WTC11 (cell line): ENCODE data around the gene NDUFS1. TPM values are rescaled to one million over a fixed set of nuclear protein-coding genes. Genes with fewer than 3 reads are reported as not detected.
"Not testable (repeated sequence)": the region's sequence is repeated elsewhere in the genome, so short reads cannot be mapped to it uniquely, and the experiment has no call there.

Source experiments
- ATAC-seq: fragments of 200-7000 bp; cut with Tn5 transposase; 2 replicates; pipeline ENCODE4 v1.10.0; 2021; ENCODE audit warnings: mild to moderate bottlenecking, moderate library complexity
- CTCF ChIA-PET: fragments of 300-600 bp; sonication (Branson Sonifier 250); formaldehyde crosslinking; loops from one replicate; lab custom pipeline; 2021; ENCODE audit warnings: antibody characterized with exemption; lab: Charles Lee
- POLR2A ChIA-PET: fragments of 350-600 bp; sonication (Branson Sonifier 250); formaldehyde crosslinking; loops from one replicate; lab custom pipeline; 2021; ENCODE audit warnings: antibody characterized with exemption; lab: Charles Lee
- DNase-seq: peaks from one replicate; pipeline ENCODE4 v3.0.0; 2021; ENCODE audit warnings: low spot score
- H3K27ac Mint-ChIP-seq: 2 replicates; pipeline ENCODE4 v1.8.0; 2021; ENCODE audit warnings: mixed read lengths
- H3K27me3 Mint-ChIP-seq: 2 replicates; pipeline ENCODE4 v1.8.0; 2021; ENCODE audit warnings: low read depth, mild to moderate bottlenecking, moderate library complexity, mixed read lengths
- H3K36me3 Mint-ChIP-seq: 2 replicates; pipeline ENCODE4 v1.8.0; 2021; ENCODE audit warnings: mixed read lengths
- H3K4me1 Mint-ChIP-seq: 2 replicates; pipeline ENCODE4 v1.8.0; 2022; ENCODE audit warnings: mixed read lengths
- H3K4me3 Mint-ChIP-seq: 2 replicates; pipeline ENCODE4 v1.8.0; 2021; ENCODE audit warnings: mild to moderate bottlenecking, moderate library complexity, mixed read lengths
- H3K9me3 Mint-ChIP-seq: 2 replicates; pipeline ENCODE4 v1.8.0; 2021; ENCODE audit warnings: mixed read lengths
- ARID4B ChIP-seq: sonication (generic); formaldehyde crosslinking; IDR thresholded peaks from 2 replicates; pipeline ENCODE4 v1.8.0; 2023; ENCODE audit warnings: missing genetic modification reagents, mild to moderate bottlenecking, borderline replicate concordance
- MYBL2 ChIP-seq: sonication (generic); formaldehyde crosslinking; IDR thresholded peaks from 2 replicates; pipeline ENCODE4 v1.8.1; 2023; ENCODE audit warnings: mild to moderate bottlenecking, moderate library complexity, missing genetic modification reagents
- NFE2L1 ChIP-seq: sonication (generic); formaldehyde crosslinking; IDR thresholded peaks from 2 replicates; pipeline ENCODE4 v1.8.1; 2023; ENCODE audit warnings: missing genetic modification reagents
- RELA ChIP-seq: sonication (generic); formaldehyde crosslinking; IDR thresholded peaks from 2 replicates; pipeline ENCODE4 v1.8.1; 2022; ENCODE audit warnings: missing genetic modification reagents, mild to moderate bottlenecking, borderline replicate concordance
- SMAD4 ChIP-seq: sonication (generic); formaldehyde crosslinking; IDR thresholded peaks from 2 replicates; pipeline ENCODE4 v1.8.0; 2022; ENCODE audit warnings: mild to moderate bottlenecking, missing genetic modification reagents
- SP1 ChIP-seq: sonication (generic); formaldehyde crosslinking; conservative IDR thresholded peaks from 2 replicates; pipeline ENCODE4 v1.8.1; 2022; ENCODE audit warnings: missing genetic modification reagents
- TEAD4 ChIP-seq: sonication (generic); formaldehyde crosslinking; IDR thresholded peaks from 2 replicates; pipeline ENCODE4 v1.8.0; 2022; ENCODE audit warnings: mild to moderate bottlenecking, missing genetic modification reagents
- TP53 ChIP-seq: sonication (generic); formaldehyde crosslinking; IDR thresholded peaks from 2 replicates; pipeline ENCODE4 v1.8.1; 2023; ENCODE audit warnings: mild to moderate bottlenecking, missing genetic modification reagents
- ZNF232 ChIP-seq: sonication (generic); formaldehyde crosslinking; IDR thresholded peaks from 2 replicates; pipeline ENCODE4 v1.8.0; 2022; ENCODE audit warnings: mild to moderate bottlenecking, missing genetic modification reagents
- ZNF263 ChIP-seq: sonication (generic); formaldehyde crosslinking; IDR thresholded peaks from 2 replicates; pipeline ENCODE4 v1.8.1; 2022; ENCODE audit warnings: low read depth, mild to moderate bottlenecking, moderate library complexity, missing genetic modification reagents
- total RNA-seq: library from RNA; stranded (reverse); gene quantifications from 3 replicates; pipeline ENCODE4 v1.2.3, GENCODE V29; 2021
- TF ChIP-seq, protein P1 (sequence below): sonication (generic); formaldehyde crosslinking; IDR thresholded peaks from 2 replicates; pipeline ENCODE4 v1.8.0; 2022; ENCODE audit warnings: mild to moderate bottlenecking, missing genetic modification reagents
- TF ChIP-seq, protein P2 (sequence below): sonication (generic); formaldehyde crosslinking; IDR thresholded peaks from 2 replicates; pipeline ENCODE4 v1.8.1; 2023; ENCODE audit warnings: mild to moderate bottlenecking, moderate library complexity, missing genetic modification reagents
- TF ChIP-seq, protein P3 (sequence below): fragments of 250-450 bp; sonication (Bioruptor Pico); IDR thresholded peaks from 2 replicates; pipeline ENCODE4 v1.9.0; 2021; ENCODE audit warnings: mild to moderate bottlenecking

The NDUFS1 gene
- total RNA-seq, 1 experiment from 2014 or later, result 106 TPM

GRCh38 chr2:206158563-206159345, 490 bp downstream of the NDUFS1 start:
- DNase-seq, result no peak
- CTCF ChIA-PET, result interaction anchor here (1.0 to 1.9 kb wide), 3 partner anchors 115 to 234 kb away, joined by 3 to 6 read pairs (median 5); partner anchors contain the start of gene ZDBF2
- H3K27ac Mint-ChIP-seq, result peak overlapping the region; percentile 95
- H3K4me1 Mint-ChIP-seq, result peaks cover 38% of the 10 kb centered on the region
- H3K4me3 Mint-ChIP-seq, result peak overlapping the region; percentile 98
- TF ChIP-seq MYBL2, result no peak
- TF ChIP-seq, protein P1, sequence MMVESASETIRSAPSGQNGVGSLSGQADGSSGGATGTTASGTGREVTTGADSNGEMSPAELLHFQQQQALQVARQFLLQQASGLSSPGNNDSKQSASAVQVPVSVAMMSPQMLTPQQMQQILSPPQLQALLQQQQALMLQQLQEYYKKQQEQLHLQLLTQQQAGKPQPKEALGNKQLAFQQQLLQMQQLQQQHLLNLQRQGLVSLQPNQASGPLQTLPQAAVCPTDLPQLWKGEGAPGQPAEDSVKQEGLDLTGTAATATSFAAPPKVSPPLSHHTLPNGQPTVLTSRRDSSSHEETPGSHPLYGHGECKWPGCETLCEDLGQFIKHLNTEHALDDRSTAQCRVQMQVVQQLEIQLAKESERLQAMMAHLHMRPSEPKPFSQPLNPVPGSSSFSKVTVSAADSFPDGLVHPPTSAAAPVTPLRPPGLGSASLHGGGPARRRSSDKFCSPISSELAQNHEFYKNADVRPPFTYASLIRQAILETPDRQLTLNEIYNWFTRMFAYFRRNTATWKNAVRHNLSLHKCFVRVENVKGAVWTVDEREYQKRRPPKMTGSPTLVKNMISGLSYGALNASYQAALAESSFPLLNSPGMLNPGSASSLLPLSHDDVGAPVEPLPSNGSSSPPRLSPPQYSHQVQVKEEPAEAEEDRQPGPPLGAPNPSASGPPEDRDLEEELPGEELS, result 0 out of 2 replicates have a peak, but pooled peaks have one; percentile 18
- no peak for TF ChIP-seq TP53 (CRISPR knock-in tag)
- no peak for TF ChIP-seq SMAD4 (CRISPR knock-in tag)
- TF ChIP-seq NFE2L1, result 0 out of 2 replicates have a peak, but pooled peaks have one; percentile 9
- no peak for TF ChIP-seq TEAD4
- TF ChIP-seq, protein P2, sequence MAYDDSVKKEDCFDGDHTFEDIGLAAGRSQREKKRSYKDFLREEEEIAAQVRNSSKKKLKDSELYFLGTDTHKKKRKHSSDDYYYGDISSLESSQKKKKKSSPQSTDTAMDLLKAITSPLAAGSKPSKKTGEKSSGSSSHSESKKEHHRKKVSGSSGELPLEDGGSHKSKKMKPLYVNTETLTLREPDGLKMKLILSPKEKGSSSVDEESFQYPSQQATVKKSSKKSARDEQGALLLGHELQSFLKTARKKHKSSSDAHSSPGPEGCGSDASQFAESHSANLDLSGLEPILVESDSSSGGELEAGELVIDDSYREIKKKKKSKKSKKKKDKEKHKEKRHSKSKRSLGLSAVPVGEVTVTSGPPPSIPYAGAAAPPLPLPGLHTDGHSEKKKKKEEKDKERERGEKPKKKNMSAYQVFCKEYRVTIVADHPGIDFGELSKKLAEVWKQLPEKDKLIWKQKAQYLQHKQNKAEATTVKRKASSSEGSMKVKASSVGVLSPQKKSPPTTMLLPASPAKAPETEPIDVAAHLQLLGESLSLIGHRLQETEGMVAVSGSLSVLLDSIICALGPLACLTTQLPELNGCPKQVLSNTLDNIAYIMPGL (CRISPR knock-in tag), result 0 out of 2 replicates have a peak, but pooled peaks have one; percentile 4
- no peak for TF ChIP-seq ZNF232 (CRISPR knock-in tag)
- TF ChIP-seq, protein P3, sequence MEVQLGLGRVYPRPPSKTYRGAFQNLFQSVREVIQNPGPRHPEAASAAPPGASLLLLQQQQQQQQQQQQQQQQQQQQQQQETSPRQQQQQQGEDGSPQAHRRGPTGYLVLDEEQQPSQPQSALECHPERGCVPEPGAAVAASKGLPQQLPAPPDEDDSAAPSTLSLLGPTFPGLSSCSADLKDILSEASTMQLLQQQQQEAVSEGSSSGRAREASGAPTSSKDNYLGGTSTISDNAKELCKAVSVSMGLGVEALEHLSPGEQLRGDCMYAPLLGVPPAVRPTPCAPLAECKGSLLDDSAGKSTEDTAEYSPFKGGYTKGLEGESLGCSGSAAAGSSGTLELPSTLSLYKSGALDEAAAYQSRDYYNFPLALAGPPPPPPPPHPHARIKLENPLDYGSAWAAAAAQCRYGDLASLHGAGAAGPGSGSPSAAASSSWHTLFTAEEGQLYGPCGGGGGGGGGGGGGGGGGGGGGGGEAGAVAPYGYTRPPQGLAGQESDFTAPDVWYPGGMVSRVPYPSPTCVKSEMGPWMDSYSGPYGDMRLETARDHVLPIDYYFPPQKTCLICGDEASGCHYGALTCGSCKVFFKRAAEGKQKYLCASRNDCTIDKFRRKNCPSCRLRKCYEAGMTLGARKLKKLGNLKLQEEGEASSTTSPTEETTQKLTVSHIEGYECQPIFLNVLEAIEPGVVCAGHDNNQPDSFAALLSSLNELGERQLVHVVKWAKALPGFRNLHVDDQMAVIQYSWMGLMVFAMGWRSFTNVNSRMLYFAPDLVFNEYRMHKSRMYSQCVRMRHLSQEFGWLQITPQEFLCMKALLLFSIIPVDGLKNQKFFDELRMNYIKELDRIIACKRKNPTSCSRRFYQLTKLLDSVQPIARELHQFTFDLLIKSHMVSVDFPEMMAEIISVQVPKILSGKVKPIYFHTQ (CRISPR knock-in tag), result no peak
- no peak for TF ChIP-seq RELA (CRISPR knock-in tag)
- no peak for TF ChIP-seq SP1 (CRISPR knock-in tag)
- no peak for TF ChIP-seq ZNF263 (CRISPR knock-in tag)
- peak; percentile 25; the same call in 1 of the 2 replicates for TF ChIP-seq ARID4B
- TF ChIP-seq, all 79 proteins: peak for 4
- no peak for ATAC-seq
- POLR2A ChIA-PET, result interaction anchor here (0.5 to 1.0 kb wide), 4 partner anchors 60 to 195 kb away, joined by 3 to 5 read pairs (median 3); no protein-coding TSS in a partner anchor
- Mint-ChIP-seq H3K27me3 (no peaks in the 10 kb centered on the region), H3K9me3 (no peaks in the 10 kb centered on the region), H3K36me3 (peaks cover 36% of the 10 kb centered on the region)

- Mint-ChIP-seq H3K4me1 (peaks cover 28% of the 10 kb centered on the region), H3K4me3 (peak overlapping the region; percentile 98; the same call in 1 of the 2 replicates), H3K36me3 (peaks cover 19% of the 10 kb centered on the region)
- H3K27ac Mint-ChIP-seq, H3K9me3 Mint-ChIP-seq, ATAC-seq, H3K27me3 Mint-ChIP-seq, DNase-seq: not testable (repeated sequence)
- ChIA-PET CTCF (interaction anchor here (1.7 kb wide), 1 partner anchor 152 kb away, joined by 6 read pairs; no protein-coding TSS in a partner anchor), POLR2A (interaction anchor here (0.5 to 0.7 kb wide), 2 partner anchors 149 to 154 kb away, joined by 3 to 4 read pairs; no protein-coding TSS in a partner anchor)
Observed at GRCh38 chr2:206157014-206157413, 2.2 kb downstream of the NDUFS1 start.
